Stimulated activated naive CD8-positive, alpha-beta T cell treated with anti-CD3 and anti-CD28 coated beads, Interleukin-15, amount 100 ng/mL, for 72 hours (primary cell): ENCODE measurements around the gene SUSD2.
"Not testable (repeated sequence)": the region's sequence is repeated elsewhere in the genome, so short reads cannot be mapped to it uniquely, and the experiment has no call there.

ENCODE experiments used
- ATAC-seq: fragments of 150-1000 bp; cut with Tn5 transposase; 2 replicates; pipeline ENCODE4 v1.10.0; 2021; ENCODE audit warnings: mild to moderate bottlenecking, moderate library complexity
- DNase-seq, 2 donors: peaks; one replicate each; pipeline ENCODE4 v3.0.0; 2021 to 2022
- H3K27ac Mint-ChIP-seq, 2 donors: one replicate each; pipeline ENCODE4 v1.8.0; 2022; ENCODE audit warnings: mild to moderate bottlenecking in 2 of 2, mixed read lengths in 2 of 2, moderate library complexity in 2 of 2
- H3K27me3 Mint-ChIP-seq: one replicate; pipeline ENCODE4 v1.8.0; 2022; ENCODE audit warnings: mixed read lengths
- H3K4me1 Mint-ChIP-seq: one replicate; pipeline ENCODE4 v1.8.0; 2022; ENCODE audit warnings: mild to moderate bottlenecking, mixed read lengths
- H3K4me3 Mint-ChIP-seq, 2 donors: one replicate each; pipeline ENCODE4 v1.8.0; 2022; ENCODE audit warnings: mild to moderate bottlenecking in 2 of 2, mixed read lengths in 2 of 2, moderate library complexity in 1 of 2
- H3K9me3 Mint-ChIP-seq, 2 donors: one replicate each; pipeline ENCODE4 v1.8.0; 2022; ENCODE audit warnings: mixed read lengths in 2 of 2

SUSD2 gene

GRCh38 chr22:24232725-24233124, 51.4 kb downstream of the SUSD2 start:
- peaks cover 4% of the 10 kb centered on the region for H3K4me1 Mint-ChIP-seq
- no peak overlapping the region for H3K4me3 Mint-ChIP-seq
- ATAC-seq = no peak
- no peak for DNase-seq
- H3K27ac Mint-ChIP-seq = peak overlapping the region in 1 of 2 donors; percentile 42
- no peaks in the 10 kb centered on the region for H3K9me3 Mint-ChIP-seq
- H3K27me3 Mint-ChIP-seq = no peaks in the 10 kb centered on the region

- H3K9me3 Mint-ChIP-seq = no peaks in the 10 kb centered on the region
- H3K27ac Mint-ChIP-seq = no peak overlapping the region
- ATAC-seq (no peak), DNase-seq (no peak)
- H3K4me3 Mint-ChIP-seq = no peak overlapping the region
- H3K27me3 Mint-ChIP-seq = no peaks in the 10 kb centered on the region
- peaks cover 4% of the 10 kb centered on the region for H3K4me1 Mint-ChIP-seq
Measured at GRCh38 chr22:24233235-24233634, 51.9 kb downstream of the SUSD2 start.

- Mint-ChIP-seq H3K9me3 (no peaks in the 10 kb centered on the region), H3K27ac (no peak overlapping the region), H3K4me1 (peaks cover 4% of the 10 kb centered on the region), H3K27me3 (no peaks in the 10 kb centered on the region), H3K4me3 (no peak overlapping the region)
- ATAC-seq (no peak), DNase-seq (no peak)
Measured at GRCh38 chr22:24233816-24234215, 52.5 kb downstream of the SUSD2 start.

GRCh38 chr22:24235315-24235714, 54.0 kb downstream of the SUSD2 start:
- H3K4me3 Mint-ChIP-seq = no peak overlapping the region
- H3K4me1 Mint-ChIP-seq = peaks cover 4% of the 10 kb centered on the region
- no peak for ATAC-seq
- H3K9me3 Mint-ChIP-seq = no peaks in the 10 kb centered on the region
- no peak for DNase-seq
- H3K27ac Mint-ChIP-seq = no peak overlapping the region
- no peaks in the 10 kb centered on the region for H3K27me3 Mint-ChIP-seq

- no peak overlapping the region for H3K27ac Mint-ChIP-seq
- ATAC-seq (no peak), DNase-seq (no peak)
- no peaks in the 10 kb centered on the region for H3K9me3 Mint-ChIP-seq
- no peak overlapping the region for H3K4me3 Mint-ChIP-seq
- H3K4me1 Mint-ChIP-seq = peaks cover 11% of the 10 kb centered on the region
- H3K27me3 Mint-ChIP-seq = no peaks in the 10 kb centered on the region
Measured at GRCh38 chr22:24236656-24237055, 55.4 kb downstream of the SUSD2 start.

- H3K27me3 Mint-ChIP-seq, DNase-seq, H3K27ac Mint-ChIP-seq, ATAC-seq, H3K4me3 Mint-ChIP-seq, H3K9me3 Mint-ChIP-seq: not testable (repeated sequence)
- H3K4me1 Mint-ChIP-seq = peaks cover 26% of the 10 kb centered on the region
Measured at GRCh38 chr22:24238101-24238694, 56.9 kb downstream of the SUSD2 start.
